HEK293 (cell line): ENCODE measurements around the gene ETV3.
A peak's percentile ranks its signal among the peaks of the same experiment; 100 is the strongest.

Experiments used
- CTCF ChIA-PET: fragments of 350-600 bp; formaldehyde crosslinking; extraction: SDS; loops from one replicate; lab custom pipeline; 2021; ENCODE audit warnings: antibody characterized with exemption; lab: Yijun Ruan, JAX
- POLR2A ChIA-PET: fragments of 300-600 bp; formaldehyde crosslinking; extraction: SDS; loops from one replicate; lab custom pipeline; 2020; ENCODE audit warnings: antibody characterized with exemption, inconsistent platforms; lab: Yijun Ruan, JAX
- H3K27ac ChIP-seq: fragments of 200-500 bp; sonication (Bioruptor generic); 2 replicates; pipeline ENCODE4 v1.5.1; 2014; ENCODE audit warnings: low read depth, low read length, control low read depth, inconsistent platforms; ENCODE audit errors: extremely low read depth
- H3K36me3 ChIP-seq, 2 experiments: fragments of 200-500 bp in 1 of 2; sonication (Bioruptor generic) in 1 of 2; 1 replicate in 1 of 2; 2 replicates in 1 of 2; pipeline ENCODE4 v1.5.1; 2014 to 2017; ENCODE audit warnings: inconsistent platforms in 2 of 2, low read length in 2 of 2; ENCODE audit not compliant: control insufficient read depth in 2 of 2, insufficient read depth in 1 of 2
- H3K4me1 ChIP-seq: fragments of 200-500 bp; sonication (Bioruptor generic); 2 replicates; pipeline ENCODE4 v1.5.1; 2014; ENCODE audit warnings: mild to moderate bottlenecking, low read length, inconsistent platforms; ENCODE audit not compliant: control insufficient read depth, insufficient read depth
- H3K4me3 ChIP-seq: 2 replicates; pipeline ENCODE4 v1.5.1; 2011; ENCODE audit warnings: low read depth, mild to moderate bottlenecking, control low read depth, low read length, moderate library complexity
- H3K9me3 ChIP-seq: fragments of 200-500 bp; sonication (Bioruptor generic); 2 replicates; pipeline ENCODE4 v1.5.1; 2014; ENCODE audit warnings: low read depth, low read length, inconsistent platforms; ENCODE audit not compliant: control insufficient read depth, insufficient read depth
- AEBP2 ChIP-seq: fragments of 450-650 bp; formaldehyde crosslinking; IDR thresholded peaks from 2 replicates; pipeline ENCODE4 v1.5.1; 2016; ENCODE audit warnings: missing biosample characterization, missing genetic modification characterization, borderline replicate concordance
- BCL6B ChIP-seq: fragments of 450-650 bp; formaldehyde crosslinking; IDR thresholded peaks from 2 replicates; pipeline ENCODE4 v1.5.1; 2017; ENCODE audit warnings: missing biosample characterization, missing genetic modification characterization
- EGR2 ChIP-seq: fragments of 450-650 bp; formaldehyde crosslinking; IDR thresholded peaks from 2 replicates; pipeline ENCODE4 v1.5.1; 2016; ENCODE audit warnings: low read depth, missing biosample characterization, missing genetic modification characterization
- GFI1B ChIP-seq: fragments of 450-650 bp; formaldehyde crosslinking; IDR thresholded peaks from 2 replicates; pipeline ENCODE4 v1.5.1; 2016; ENCODE audit warnings: missing biosample characterization, missing genetic modification characterization
- GLIS2 ChIP-seq: fragments of 450-650 bp; formaldehyde crosslinking; IDR thresholded peaks from 2 replicates; pipeline ENCODE4 v1.5.1; 2016; ENCODE audit warnings: missing biosample characterization, missing genetic modification characterization
- IKZF3 ChIP-seq: fragments of 450-650 bp; IDR thresholded peaks from 2 replicates; pipeline ENCODE4 v1.5.0; 2018; ENCODE audit warnings: missing biosample characterization, mild to moderate bottlenecking, missing genetic modification characterization, moderate library complexity
- ZFHX2 ChIP-seq: fragments of 450-650 bp; formaldehyde crosslinking; conservative IDR thresholded peaks from 2 replicates; pipeline ENCODE4 v1.5.1; 2016; ENCODE audit warnings: missing biosample characterization, missing genetic modification characterization
- ZNF132 ChIP-seq: fragments of 450-650 bp; formaldehyde crosslinking; IDR thresholded peaks from 2 replicates; pipeline ENCODE4 v1.5.1; 2017; ENCODE audit warnings: missing biosample characterization, missing genetic modification characterization, borderline replicate concordance
- ZNF175 ChIP-seq: fragments of 450-650 bp; formaldehyde crosslinking; IDR thresholded peaks from 2 replicates; pipeline ENCODE4 v1.5.1; 2016; ENCODE audit warnings: missing biosample characterization, missing genetic modification characterization
- ZNF341 ChIP-seq: fragments of 450-650 bp; formaldehyde crosslinking; IDR thresholded peaks from 2 replicates; pipeline ENCODE4; 2016; ENCODE audit warnings: low read depth, missing biosample characterization, missing genetic modification characterization
- ZNF366 ChIP-seq: fragments of 450-650 bp; formaldehyde crosslinking; conservative IDR thresholded peaks from 2 replicates; pipeline ENCODE4 v1.5.1; 2016; ENCODE audit warnings: missing biosample characterization, missing genetic modification characterization
- ZNF514 ChIP-seq: fragments of 450-650 bp; formaldehyde crosslinking; IDR thresholded peaks from 2 replicates; pipeline ENCODE4 v1.5.1; 2016; ENCODE audit warnings: missing biosample characterization, missing genetic modification characterization
- ZNF529 ChIP-seq: fragments of 450-650 bp; formaldehyde crosslinking; IDR thresholded peaks from 2 replicates; pipeline ENCODE4 v1.5.1; 2017; ENCODE audit warnings: missing genetic modification characterization, missing biosample characterization; ENCODE audit not compliant: insufficient replicate concordance
- ZNF785 ChIP-seq: fragments of 450-650 bp; formaldehyde crosslinking; IDR thresholded peaks from 2 replicates; pipeline ENCODE4 v1.5.1; 2016; ENCODE audit warnings: missing biosample characterization, missing genetic modification characterization
- ZNF837 ChIP-seq: fragments of 450-650 bp; formaldehyde crosslinking; IDR thresholded peaks from 2 replicates; pipeline ENCODE4 v1.5.1; 2016; ENCODE audit warnings: missing biosample characterization, missing genetic modification characterization
- TF ChIP-seq, protein P1 (sequence below): fragments of 450-650 bp; formaldehyde crosslinking; IDR thresholded peaks from 2 replicates; pipeline ENCODE4 v1.5.1; 2016; ENCODE audit warnings: missing biosample characterization, missing genetic modification characterization

ETV3 gene

GRCh38 chr1:157112186-157112867 is 25.9 kb downstream of the ETV3 start:
- H3K4me3 ChIP-seq: no peak overlapping the region
- no peaks in the 10 kb centered on the region for H3K36me3 ChIP-seq
- no peak overlapping the region for H3K27ac ChIP-seq
- CTCF ChIA-PET: interaction anchor here (2.4 kb wide), 1 partner anchor 22 kb away, joined by 11 read pairs; no protein-coding TSS in a partner anchor
- no peak for TF ChIP-seq ZNF366
- peak; percentile 93 for TF ChIP-seq EGR2 (tag by site-specific recombination)
- TF ChIP-seq ZFHX2 (tag by site-specific recombination): peak; percentile 81
- POLR2A ChIA-PET: no interaction called here
- H3K4me1 ChIP-seq: no peaks in the 10 kb centered on the region
- no peaks in the 10 kb centered on the region for H3K9me3 ChIP-seq

GRCh38 chr1:157111396-157112165 is 26.6 kb downstream of the ETV3 start:
- H3K4me1 ChIP-seq: no peaks in the 10 kb centered on the region
- ChIA-PET POLR2A (interaction anchor here (0.6 kb wide), 1 partner anchor 13 kb away, joined by 3 read pairs; no protein-coding TSS in a partner anchor), CTCF (interaction anchor here (1.9 kb wide), 1 partner anchor 21 kb away, joined by 8 read pairs; no protein-coding TSS in a partner anchor)
- no peaks in the 10 kb centered on the region for H3K9me3 ChIP-seq
- H3K27ac ChIP-seq: no peak overlapping the region
- TF ChIP-seq, protein P1, sequence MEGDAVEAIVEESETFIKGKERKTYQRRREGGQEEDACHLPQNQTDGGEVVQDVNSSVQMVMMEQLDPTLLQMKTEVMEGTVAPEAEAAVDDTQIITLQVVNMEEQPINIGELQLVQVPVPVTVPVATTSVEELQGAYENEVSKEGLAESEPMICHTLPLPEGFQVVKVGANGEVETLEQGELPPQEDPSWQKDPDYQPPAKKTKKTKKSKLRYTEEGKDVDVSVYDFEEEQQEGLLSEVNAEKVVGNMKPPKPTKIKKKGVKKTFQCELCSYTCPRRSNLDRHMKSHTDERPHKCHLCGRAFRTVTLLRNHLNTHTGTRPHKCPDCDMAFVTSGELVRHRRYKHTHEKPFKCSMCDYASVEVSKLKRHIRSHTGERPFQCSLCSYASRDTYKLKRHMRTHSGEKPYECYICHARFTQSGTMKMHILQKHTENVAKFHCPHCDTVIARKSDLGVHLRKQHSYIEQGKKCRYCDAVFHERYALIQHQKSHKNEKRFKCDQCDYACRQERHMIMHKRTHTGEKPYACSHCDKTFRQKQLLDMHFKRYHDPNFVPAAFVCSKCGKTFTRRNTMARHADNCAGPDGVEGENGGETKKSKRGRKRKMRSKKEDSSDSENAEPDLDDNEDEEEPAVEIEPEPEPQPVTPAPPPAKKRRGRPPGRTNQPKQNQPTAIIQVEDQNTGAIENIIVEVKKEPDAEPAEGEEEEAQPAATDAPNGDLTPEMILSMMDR: no peak
- TF ChIP-seq ZNF132 (tag by site-specific recombination) (no peak), AEBP2 (tag by site-specific recombination) (no peak), ZNF837 (tag by site-specific recombination) (no peak), ZNF366 (no peak), ZNF785 (tag by site-specific recombination) (no peak), GFI1B (no peak), ZNF514 (tag by site-specific recombination) (no peak), BCL6B (tag by site-specific recombination) (no peak), IKZF3 (tag by site-specific recombination) (no peak), ZNF529 (tag by site-specific recombination) (no peak), GLIS2 (tag by site-specific recombination) (no peak), ZNF175 (tag by site-specific recombination) (no peak)
- no peak overlapping the region for H3K4me3 ChIP-seq
- no peaks in the 10 kb centered on the region for H3K36me3 ChIP-seq

DNA sequence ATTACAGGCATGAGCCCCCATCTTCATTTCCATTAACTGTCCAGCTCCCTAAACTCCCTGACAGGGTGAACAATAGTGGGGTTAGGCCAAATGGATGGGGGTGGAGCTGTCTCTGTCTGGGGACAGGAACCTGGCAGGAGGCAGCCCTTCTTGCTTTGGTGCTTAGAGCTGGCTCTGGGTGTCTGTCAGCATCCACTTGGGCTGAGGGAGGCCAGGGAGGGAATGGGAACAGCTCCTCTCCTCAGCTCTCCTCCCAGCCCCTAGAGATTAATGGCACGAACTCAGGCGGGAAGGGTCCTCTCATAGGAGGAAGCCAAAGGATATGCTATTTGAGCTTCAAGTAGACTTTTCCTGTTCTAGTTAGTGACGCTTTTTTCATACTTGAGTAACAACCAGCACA is 27.5 kb downstream of the ETV3 start:
- CTCF ChIA-PET: interaction anchor here (1.9 kb wide), 1 partner anchor 20 kb away, joined by 8 read pairs; no protein-coding TSS in a partner anchor
- H3K4me1 ChIP-seq: no peaks in the 10 kb centered on the region
- 0 out of 2 replicates have a peak, but pooled peaks have one; percentile 19 for TF ChIP-seq ZNF341 (tag by site-specific recombination)
- TF ChIP-seq ZNF514 (tag by site-specific recombination): no peak
- TF ChIP-seq, all 188 proteins: peak for 1
- Histone ChIP-seq H3K9me3 (no peaks in the 10 kb centered on the region), H3K4me3 (no peak overlapping the region), H3K36me3 (no peaks in the 10 kb centered on the region), H3K27ac (no peak overlapping the region)
- POLR2A ChIA-PET: no interaction called here
